ENCODE results near the gene TAS2R40.
"Not testable (repeated sequence)": the region's sequence is repeated elsewhere in the genome, so short reads cannot be mapped to it uniquely, and the experiment has no call there.

The TAS2R40 gene

DNA sequence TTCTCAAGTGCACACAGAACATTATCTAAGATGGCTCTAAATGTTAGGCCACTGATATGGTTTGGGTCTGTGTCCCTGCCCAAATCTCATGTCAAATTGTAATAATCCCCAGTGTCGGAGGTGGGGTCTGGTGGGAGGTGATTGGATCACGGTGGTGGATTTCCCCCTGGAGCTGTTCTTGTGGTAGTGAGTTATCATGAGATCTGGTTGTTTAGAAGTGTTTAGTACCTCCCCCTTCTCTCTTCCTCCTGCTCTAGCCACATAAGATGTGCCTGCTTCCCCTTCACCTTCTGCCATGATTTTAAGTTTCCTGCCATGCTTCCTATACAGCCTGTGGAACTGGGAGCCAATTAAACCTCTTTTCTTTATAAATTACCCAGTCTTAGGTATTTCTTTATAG, 30.2 kb downstream of the TAS2R40 start:
- DNase-seq = no peak

GRCh38 chr7:143255564-143255963, 33.7 kb downstream of the TAS2R40 start:
- no peak for DNase-seq

- DNase-seq = no peak
These were observed 34.5 kb downstream of the TAS2R40 start for GRCh38 chr7:143256325-143256724.

- DNase-seq = no peak
These were observed 35.1 kb downstream of the TAS2R40 start for GRCh38 chr7:143256932-143257331.

GRCh38 chr7:143257501-143257900, 35.7 kb downstream of the TAS2R40 start:
- DNase-seq = no peak

DNA sequence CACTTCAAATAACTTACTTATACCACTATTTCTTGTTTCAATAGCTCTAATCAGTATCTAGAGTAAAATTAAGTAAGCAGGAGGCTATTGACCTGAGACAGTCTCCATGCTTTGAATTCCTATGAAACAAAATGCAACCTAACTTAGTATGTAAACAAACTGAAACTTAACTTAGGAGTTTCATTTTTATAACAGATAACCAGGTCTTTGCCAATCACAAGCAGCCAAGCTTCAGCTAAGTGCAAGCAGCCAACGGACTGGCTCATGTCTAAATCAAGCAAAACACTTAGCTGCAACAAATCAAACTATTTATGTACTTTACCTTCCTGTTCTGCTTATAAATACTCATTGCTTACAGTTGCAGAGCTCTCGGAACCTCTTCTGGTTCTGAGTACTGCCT, 37.0 kb downstream of the TAS2R40 start:
- DNase-seq = peak; percentile 61

DNA sequence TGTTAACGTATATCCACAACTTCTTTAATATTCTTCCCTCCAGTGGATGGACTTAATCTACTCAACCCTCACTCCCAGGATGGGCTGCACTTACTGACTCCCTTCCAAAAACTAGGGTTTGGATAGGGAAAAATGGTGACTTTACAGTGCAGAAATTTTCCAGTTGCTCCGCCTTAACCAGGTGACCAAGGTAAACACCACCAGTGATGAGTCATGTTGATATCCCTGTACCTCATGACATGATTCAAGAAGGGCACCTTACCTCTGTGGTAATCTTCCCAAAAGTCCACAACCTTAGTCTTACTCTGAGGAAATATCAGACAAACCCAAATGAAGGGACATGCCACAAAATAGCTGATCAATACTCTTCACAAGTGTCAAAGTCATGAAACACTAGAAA, 37.9 kb downstream of the TAS2R40 start:
- no peak for DNase-seq

- DNase-seq = no peak
These were observed 40.1 kb downstream of the TAS2R40 start for GRCh38 chr7:143261901-143262300.

- DNase-seq = peak; percentile 85
These were observed 41.7 kb downstream of the TAS2R40 start, which contains the start of gene GSTK1 for GRCh38 chr7:143263266-143264195. TSS of gene GSTK1 (plus strand) at chr7:143263441. CDS start at chr7:143263514, 73 bp downstream.

DNA sequence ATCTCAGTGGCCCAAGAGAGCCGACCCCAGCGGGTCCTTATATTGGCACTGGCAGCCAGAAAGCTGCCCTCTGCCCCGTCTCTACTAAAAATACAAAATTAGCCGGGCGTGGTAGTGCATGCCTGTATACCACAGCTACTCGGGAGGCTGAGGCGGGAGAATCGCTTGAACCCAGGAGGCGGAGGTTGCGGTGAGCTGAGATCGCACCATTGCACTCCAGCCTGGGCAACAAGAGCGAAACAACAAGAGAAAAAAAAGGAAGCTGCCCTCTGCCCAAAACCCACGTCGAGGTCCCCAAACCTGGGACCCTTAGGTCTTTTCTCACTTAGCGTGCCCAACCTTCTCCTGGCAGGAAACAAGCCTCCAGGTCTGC, 42.3 kb downstream of the TAS2R40 start:
- DNase-seq = not testable (repeated sequence)

DNA sequence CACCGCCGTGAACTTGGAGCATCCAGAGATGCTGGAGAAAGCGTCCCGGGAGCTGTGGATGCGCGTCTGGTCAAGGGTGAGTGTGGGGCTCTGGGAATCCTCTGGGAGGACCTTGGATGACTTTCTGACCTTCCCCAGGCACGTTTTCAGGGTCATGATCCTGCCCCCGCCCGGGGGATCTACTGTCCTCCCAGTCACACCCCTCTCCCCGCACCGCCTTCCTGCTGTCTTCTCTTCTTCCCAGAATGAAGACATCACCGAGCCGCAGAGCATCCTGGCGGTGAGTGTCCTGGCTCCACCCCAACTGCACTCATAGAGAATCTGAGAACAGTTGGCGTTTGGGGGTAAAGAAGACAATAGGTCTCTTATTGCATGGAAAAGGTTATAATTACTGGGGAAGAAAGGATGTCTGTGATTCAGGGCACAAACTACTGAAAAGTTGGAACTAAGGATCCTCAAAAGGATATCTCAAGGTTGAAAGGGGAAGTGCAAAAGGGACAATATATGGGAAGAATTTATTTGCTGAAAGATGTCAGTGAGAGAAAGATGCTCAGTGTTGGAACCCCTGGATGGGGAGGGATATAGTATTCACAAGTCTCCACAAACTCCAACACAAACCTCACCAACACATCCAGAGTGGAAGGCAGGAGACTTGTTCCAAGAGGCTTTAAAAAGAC, 43.3 kb downstream of the TAS2R40 start:
- no peak for DNase-seq

GRCh38 chr7:143269251-143269650, 47.4 kb downstream of the TAS2R40 start:
- DNase-seq = no peak

- no peak for DNase-seq
These were observed 49.4 kb downstream of the TAS2R40 start for GRCh38 chr7:143271240-143271639.
